K562 (cell line): ENCODE data around the gene MTA2. TPM values are rescaled to one million over a fixed set of nuclear protein-coding genes. Genes with fewer than 3 reads are reported as not detected.
"Not testable (repeated sequence)": the region's sequence is repeated elsewhere in the genome, so short reads cannot be mapped to it uniquely, and the experiment has no call there.

Experiments
- ATAC-seq: fragments of 200-7000 bp; cut with Tn5 transposase; 3 replicates; pipeline ENCODE4 v1.9.1; 2020; ENCODE audit warnings: moderate library complexity
- BruUV-seq: library from RNA; stranded (reverse); fragments of 400-500 nt; replicated peaks from 2 replicates; lab custom pipeline; 2021; lab: Mats Ljungman, UMichigan
- CTCF ChIA-PET: fragments of 300-600 bp; formaldehyde crosslinking; extraction: SDS; loops from one replicate; lab custom pipeline; 2021; ENCODE audit warnings: low intra/inter-chr PET ratio; lab: Yijun Ruan, JAX
- POLR2A ChIA-PET: fragments of 300-600, 350-650 bp; sonication (Branson Sonifier 250); formaldehyde crosslinking; extraction: SDS; loops from one replicate; lab custom pipeline; 2021; ENCODE audit warnings: antibody characterized with exemption, inconsistent platforms; lab: Yijun Ruan, JAX
- DNase-seq, 4 experiments: peaks; one replicate each; pipeline versions ENCODE4 v3.0.0 to v3.0.0-alpha.2; 2011 to 2018; ENCODE audit warnings: low spot score in 3 of 4, mixed read lengths in 3 of 4; ENCODE audit errors: extremely low read depth in 1 of 4
- FAIRE-seq: peaks from 2 replicates; lab custom pipeline; 2011; peaks lifted over from hg19 to GRCh38; lab: Jason Lieb, UNC
- H2AFZ ChIP-seq: 2 replicates; pipeline ENCODE4 v1.6.0; 2011; ENCODE audit warnings: low read depth, low read length, control low read depth, inconsistent platforms
- H3K27ac ChIP-seq: fragments of 200-600 bp; 3 replicates; pipeline ENCODE4 v1.8.0; 2011; ENCODE audit warnings: low read depth, mild to moderate bottlenecking, control low read depth, inconsistent platforms, low read length, moderate library complexity, mixed read lengths; ENCODE audit errors: extremely low read depth
- H3K27me3 ChIP-seq, 2 experiments: fragments of 300-600 bp in 1 of 2; 2 replicates in 1 of 2; 3 replicates in 1 of 2; pipeline versions ENCODE4 v1.6.0 to v1.8.0; 2011; ENCODE audit warnings: inconsistent platforms in 2 of 2, low read length in 2 of 2, mild to moderate bottlenecking in 1 of 2, mixed read lengths in 1 of 2, moderate library complexity in 1 of 2; ENCODE audit not compliant: control insufficient read depth in 2 of 2, insufficient read depth in 2 of 2
- H3K36me3 ChIP-seq: fragments of 300-600 bp; 3 replicates; pipeline ENCODE4 v1.8.0; 2011; ENCODE audit warnings: mild to moderate bottlenecking, low read length, inconsistent platforms; ENCODE audit not compliant: control insufficient read depth, insufficient read depth
- H3K4me1 ChIP-seq, 2 experiments: fragments of 200-600 bp in 1 of 2; replicated peaks in 1 of 2; 2 replicates in 1 of 2; 3 replicates in 1 of 2; pipeline versions ENCODE4 v1.5.1 to v1.8.0; 2011; ENCODE audit warnings: inconsistent platforms in 2 of 2, low read length in 2 of 2, mild to moderate bottlenecking in 1 of 2, mixed read lengths in 1 of 2, moderate library complexity in 1 of 2; ENCODE audit not compliant: control insufficient read depth in 2 of 2, insufficient read depth in 2 of 2
- H3K4me2 ChIP-seq: 2 replicates; pipeline ENCODE4 v1.6.1; 2011; ENCODE audit warnings: low read length, control low read depth, inconsistent platforms, mixed read lengths; ENCODE audit not compliant: insufficient read depth
- H3K4me3 ChIP-seq: fragments of 200-600 bp; sonication (generic), shearing (Covaris generic); 2 replicates; pipeline ENCODE4 v1.5.1; 2016; ENCODE audit warnings: control low read depth, inconsistent platforms
- H3K79me2 ChIP-seq: fragments of 200-600 bp; 3 replicates; pipeline ENCODE4 v1.8.0; 2011; ENCODE audit warnings: low read length, inconsistent platforms; ENCODE audit not compliant: control insufficient read depth, insufficient read depth
- H3K9ac ChIP-seq, 2 experiments: 2 replicates each; pipeline versions ENCODE4 v1.6.0 to v1.6.1; 2011; ENCODE audit warnings: low read depth in 2 of 2, low read length in 2 of 2, control low read depth in 1 of 2, inconsistent platforms in 1 of 2, mild to moderate bottlenecking in 1 of 2, mixed read lengths in 1 of 2; ENCODE audit not compliant: insufficient read depth in 1 of 2
- H3K9me1 ChIP-seq: one replicate; pipeline ENCODE4 v1.6.0; 2011; ENCODE audit warnings: inconsistent platforms, mild to moderate bottlenecking, low read length, moderate library complexity; ENCODE audit not compliant: control insufficient read depth, insufficient read depth
- H3K9me3 ChIP-seq: replicated peaks from 2 replicates; pipeline ENCODE4 v1.5.1; 2011; ENCODE audit warnings: low read depth, low read length, inconsistent platforms; ENCODE audit not compliant: control insufficient read depth, insufficient read depth
- H4K20me1 ChIP-seq: replicated peaks from 2 replicates; pipeline ENCODE4 v1.6.1; 2011; ENCODE audit warnings: low read length, inconsistent platforms, mixed read lengths; ENCODE audit not compliant: control insufficient read depth, insufficient read depth
- CAMTA2 ChIP-seq: fragments of 250-450 bp; sonication (Bioruptor Pico); conservative IDR thresholded peaks from 2 replicates; pipeline ENCODE4 v1.5.1; 2022
- CTBP1 ChIP-seq: fragments of 450-650 bp; IDR thresholded peaks from 2 replicates; pipeline ENCODE4 v1.6.1; 2016; ENCODE audit warnings: borderline replicate concordance
- DPF2 ChIP-seq: fragments of 450-650 bp; IDR thresholded peaks from 2 replicates; pipeline ENCODE4 v1.6.1; 2016
- L3MBTL2 ChIP-seq: fragments of 450-650 bp; IDR thresholded peaks from 2 replicates; pipeline ENCODE4 v1.6.1; 2016; ENCODE audit warnings: mild to moderate bottlenecking, moderate library complexity
- NFIC ChIP-seq: fragments of 450-650 bp; IDR thresholded peaks from 2 replicates; pipeline ENCODE4 v1.6.1; 2017; ENCODE audit warnings: mild to moderate bottlenecking, inconsistent platforms
- PYGO2 ChIP-seq: fragments of 450-650 bp; IDR thresholded peaks from 2 replicates; pipeline ENCODE4 v1.6.1; 2016; ENCODE audit warnings: mild to moderate bottlenecking, missing genetic modification characterization, moderate library complexity, missing compliant biosample characterization
- SOX6 ChIP-seq: fragments of 450-650 bp; IDR thresholded peaks from 2 replicates; pipeline ENCODE4 v1.6.1; 2014; ENCODE audit warnings: mild to moderate bottlenecking
- STAT5A ChIP-seq: IDR thresholded peaks from 2 replicates; pipeline ENCODE4 v1.6.1; 2012; ENCODE audit warnings: low read length, inconsistent platforms, borderline replicate concordance
- TFAM ChIP-seq: fragments of 250-450 bp; sonication (Bioruptor Pico); conservative IDR thresholded peaks from 2 replicates; pipeline ENCODE4 v1.5.0; 2021; ENCODE audit warnings: mild to moderate bottlenecking, moderate library complexity
- ZNF121 ChIP-seq: sonication (generic); formaldehyde crosslinking; conservative IDR thresholded peaks from 2 replicates; pipeline ENCODE4 v1.8.0; 2022; ENCODE audit warnings: missing genetic modification reagents
- ZNF584 ChIP-seq: fragments of 200-800 bp; sonication (Bioruptor generic); IDR thresholded peaks from 2 replicates; pipeline ENCODE4 v1.6.1; 2016; ENCODE audit warnings: low read depth, mild to moderate bottlenecking, missing genetic modification characterization, missing compliant biosample characterization
- ZNF780A ChIP-seq: fragments of 250-450 bp; sonication (Bioruptor Pico); IDR thresholded peaks from 2 replicates; pipeline ENCODE4 v1.5.0; 2021; ENCODE audit warnings: mild to moderate bottlenecking
- WGBS: fragments of 100-300 bp; shearing (Covaris generic); methylation state at CpG from one replicate; pipeline ENCODE4 v1.1.6; 2016; ENCODE audit warnings: low coverage, mixed read lengths; ENCODE audit not compliant: insufficient coverage; ENCODE audit errors: missing lambda C conversion rate; 5-methylcytosine and 5-hydroxymethylcytosine counted together
- in situ Hi-C: fragments of 300-500 bp; cut with MboI; formaldehyde crosslinking; loops from 4 replicates; pipeline ENCODE4 v1.15.0; 2018; ENCODE audit warnings: inconsistent platforms, mixed read lengths
- intact Hi-C: fragments of 100-400 bp; cut with micrococcal nuclease; formaldehyde crosslinking; loops from 2 replicates; pipeline ENCODE4 v1.14.2; 2022
- polyA plus RNA-seq, 8 experiments: library from polyadenylated mRNA; depleted of rRNA in 4 of 8; stranded (reverse) in 5 of 8; unstranded in 3 of 8; fragments of >200 nt; fragmentation: Nextera tagmentation in 2 of 8; fragmentation: Illumina TruSeq in 1 of 8; extraction: Ambion mirVana in 2 of 8; extraction: Trizol in 1 of 8; gene quantifications; 2 replicates each; pipeline versions ENCODE4 v1.2.1 to v1.2.3, GENCODE V29; 2011 to 2014; ENCODE audit warnings: inconsistent platforms in 1 of 8, missing spikeins in 1 of 8
- total RNA-seq, 7 experiments: library from RNA; depleted of rRNA in 6 of 7; stranded (reverse); fragments of >200 nt in 6 of 7; fragmentation: Illumina TruSeq in 2 of 7; extraction: Trizol in 2 of 7; gene quantifications; 2 replicates each; pipeline versions ENCODE4 v1.2.1 to v1.2.3, GENCODE V29; 2011 to 2021; ENCODE audit warnings: low replicate concordance in 1 of 7

MTA2 gene
- total and polyA plus RNA-seq, 9 of the 15 experiments (the other 6 are each of a cell fraction or from before 2014, with no cell fraction given): 6.2 to 220 (median 172) TPM

DNA sequence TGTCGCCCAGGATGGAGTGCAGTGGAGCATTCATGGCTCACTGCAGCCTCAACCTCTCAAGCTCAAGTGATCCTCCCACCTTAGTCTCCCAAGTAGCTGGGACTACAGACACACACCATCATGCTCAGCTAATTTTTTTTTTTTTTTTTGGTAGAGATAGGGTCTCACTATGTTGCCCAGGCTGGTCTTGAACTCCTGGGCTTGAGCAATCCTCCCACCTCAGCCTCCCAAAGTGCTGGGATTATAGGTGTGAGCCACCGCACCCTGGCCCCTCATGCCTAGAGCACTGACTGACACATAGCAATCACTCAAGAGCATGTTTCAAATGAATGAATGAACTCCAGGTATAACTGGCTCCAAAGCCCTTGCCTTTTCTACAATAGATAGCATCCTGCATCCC, 51.2 kb downstream of the MTA2 start:
- H3K9ac ChIP-seq, H3K9me3 ChIP-seq, H3K4me2 ChIP-seq, H4K20me1 ChIP-seq, H3K36me3 ChIP-seq, H3K79me2 ChIP-seq, H3K4me3 ChIP-seq, H3K9me1 ChIP-seq, H2AFZ ChIP-seq, FAIRE-seq, H3K27me3 ChIP-seq, BruUV-seq, H3K27ac ChIP-seq, DNase-seq, intact Hi-C loops, CTCF ChIA-PET, ATAC-seq: not testable (repeated sequence)
- POLR2A ChIA-PET: interaction anchor here (0.5 to 3.4 kb wide), 3 partner anchors 10 to 1474 kb away, joined by 3 to 11 read pairs (median 3); partner anchors contain the start of genes C11orf98 and CSKMT
- H3K4me1 ChIP-seq: peaks cover 59 to 69% of the 10 kb centered on the region in 2 experiments
- peak; percentile 61 for TF ChIP-seq ZNF121
- in situ Hi-C loops: loop anchor here (10.0 kb wide), 1 partner anchor 156 kb away; no protein-coding TSS in a partner anchor
- 89% methylated on average over 2 of the region's 2 CpGs for WGBS

DNA sequence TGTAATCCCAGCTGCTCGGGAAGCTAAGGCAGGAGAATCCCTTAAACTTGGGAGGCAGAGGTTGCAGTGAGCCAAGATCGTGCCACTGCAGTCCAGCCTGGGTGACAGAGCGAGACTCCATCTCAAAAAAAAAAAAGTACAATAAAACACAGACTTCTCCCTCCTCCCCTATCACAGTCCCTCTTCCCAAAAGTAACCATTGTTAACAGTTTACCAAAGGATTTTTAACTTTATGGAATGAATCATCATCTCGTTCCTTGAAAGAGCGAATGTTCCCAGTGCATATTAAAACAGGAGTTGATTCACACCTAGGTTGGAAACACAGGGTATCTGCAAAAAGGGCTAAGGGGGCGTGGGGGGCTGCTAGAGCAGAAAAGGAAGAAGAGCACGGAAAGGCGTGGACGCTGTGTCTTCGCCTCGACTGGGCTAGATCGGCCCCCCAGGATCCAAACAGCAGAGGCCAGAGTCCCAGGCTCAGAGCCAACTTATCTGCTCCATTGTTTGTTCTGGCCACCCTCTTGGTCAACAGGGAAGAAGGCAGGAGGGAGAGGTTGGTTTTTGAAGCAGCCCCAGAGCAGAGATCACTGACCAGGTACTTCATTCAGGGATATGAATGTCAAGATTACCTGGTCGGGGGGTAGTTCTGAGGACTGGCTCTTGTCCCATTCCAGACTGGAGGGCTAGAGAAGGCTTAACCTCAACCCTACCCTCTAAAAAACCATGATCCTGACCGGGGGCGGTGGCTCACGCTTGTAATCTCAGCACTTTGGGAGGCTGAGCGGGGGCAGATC, 52.9 kb downstream of the MTA2 start:
- no peak overlapping the region for H3K27ac ChIP-seq
- WGBS: 17% methylated on average over 13 of the region's 17 CpGs
- intact Hi-C loops (no loop called here), in situ Hi-C loops (no loop called here)
- H3K4me1 ChIP-seq: peaks cover 55 to 69% of the 10 kb centered on the region in 2 experiments
- H3K9me1 ChIP-seq: no peaks in the 10 kb centered on the region
- H3K9ac ChIP-seq: peak overlapping the region in 1 of 2 experiments; percentile 83; a peak in 2 of 4 replicates
- BruUV-seq: no TSS peak
- peak in 2 of 4 experiments; percentile 43 to 52 for DNase-seq
- no peak overlapping the region for H3K4me3 ChIP-seq
- no peaks in the 10 kb centered on the region for H3K9me3 ChIP-seq
- H3K4me2 ChIP-seq: peak overlapping the region; percentile 33; the same call in 1 of the 2 replicates
- no peaks in the 10 kb centered on the region for H3K27me3 ChIP-seq
- H2AFZ ChIP-seq: peak overlapping the region; percentile 54
- no peak for ATAC-seq
- ChIA-PET CTCF (no interaction called here), POLR2A (interaction anchor here (0.8 kb wide), 1 partner anchor 130 kb away, joined by 4 read pairs; no protein-coding TSS in a partner anchor)
- peaks cover 26% of the 10 kb centered on the region for H3K79me2 ChIP-seq
- peak; percentile 52 for FAIRE-seq
- no peaks in the 10 kb centered on the region for H3K36me3 ChIP-seq
- no peaks in the 10 kb centered on the region for H4K20me1 ChIP-seq
- TF ChIP-seq DPF2 (0 out of 2 replicates have a peak, but pooled peaks have one; percentile 25), SOX6 (peak; percentile 67), CAMTA2 (CRISPR knock-in tag) (no peak), CTBP1 (0 out of 2 replicates have a peak, but pooled peaks have one; percentile 13), NFIC (peak; percentile 85), STAT5A (no peak), ZNF584 (CRISPR knock-in tag) (no peak), TFAM (no peak), L3MBTL2 (peak; percentile 62), ZNF780A (no peak), PYGO2 (no peak)
